Skeletal muscle cell (primary cell): ENCODE results near the gene SFXN2.

Experiments used
- DNase-seq: peaks from one replicate; pipeline ENCODE4 v3.0.0-alpha.2; 2010; ENCODE audit warnings: low read depth
- H3K4me3 ChIP-seq: 2 replicates; pipeline ENCODE4 v1.5.1; 2011; ENCODE audit warnings: low read depth, mild to moderate bottlenecking, control low read depth, low read length, moderate library complexity

The SFXN2 gene

DNA sequence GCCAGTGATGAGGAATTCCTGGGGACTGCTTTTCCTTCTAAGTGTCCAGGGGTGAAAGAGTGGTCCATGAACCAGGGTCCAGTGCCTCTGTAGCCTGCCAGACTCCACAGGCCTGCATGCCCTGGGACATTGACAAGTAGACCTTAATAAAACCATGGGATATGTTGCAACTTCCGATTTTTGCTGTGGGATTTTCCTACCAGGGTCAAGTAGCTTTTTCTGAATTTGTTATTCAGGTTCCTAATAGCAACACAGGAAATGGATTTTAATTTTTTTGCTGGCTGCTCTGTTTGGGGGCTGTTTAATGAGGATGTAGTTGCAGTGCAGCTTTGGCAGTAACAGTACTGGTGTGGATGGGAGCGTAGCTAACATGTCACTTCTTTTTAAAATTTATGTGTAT, 71.4 kb downstream of the SFXN2 start:
- no peak for DNase-seq
- no peak overlapping the region for H3K4me3 ChIP-seq

DNA sequence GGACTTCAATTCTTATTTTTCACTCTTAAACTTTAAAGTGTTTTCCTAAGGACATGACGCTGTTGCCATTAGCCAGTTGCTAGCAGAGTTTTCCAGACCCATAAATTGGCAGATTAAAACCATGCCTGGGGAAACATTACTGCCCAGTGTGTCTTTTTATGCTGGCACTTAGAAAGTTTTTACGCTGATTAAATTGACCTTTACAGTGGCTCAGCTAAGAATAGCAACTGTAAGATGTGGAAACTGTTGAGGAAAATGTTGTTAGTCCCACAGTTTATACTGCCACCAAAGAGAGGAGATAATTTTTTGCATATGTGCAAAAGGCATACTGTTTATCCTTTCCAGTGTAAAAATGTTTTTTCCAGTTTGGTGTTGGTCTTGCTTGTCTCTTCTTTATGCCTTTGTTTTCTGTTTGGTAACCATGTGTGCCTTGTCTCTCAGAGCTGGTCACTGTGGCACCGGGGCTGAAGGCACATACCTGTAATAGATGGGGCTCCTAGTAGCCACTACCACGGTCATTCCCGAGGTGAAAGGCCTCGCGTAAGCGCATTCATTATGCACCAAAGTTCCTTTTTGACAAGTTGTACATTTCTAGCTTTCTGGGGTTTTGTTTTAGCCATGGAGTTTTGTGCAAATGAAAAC, 77.4 kb downstream of the SFXN2 start:
- H3K4me3 ChIP-seq = no peak overlapping the region
- no peak for DNase-seq
